ENCODE results near the gene MRNIP.

MRNIP gene, protein sequence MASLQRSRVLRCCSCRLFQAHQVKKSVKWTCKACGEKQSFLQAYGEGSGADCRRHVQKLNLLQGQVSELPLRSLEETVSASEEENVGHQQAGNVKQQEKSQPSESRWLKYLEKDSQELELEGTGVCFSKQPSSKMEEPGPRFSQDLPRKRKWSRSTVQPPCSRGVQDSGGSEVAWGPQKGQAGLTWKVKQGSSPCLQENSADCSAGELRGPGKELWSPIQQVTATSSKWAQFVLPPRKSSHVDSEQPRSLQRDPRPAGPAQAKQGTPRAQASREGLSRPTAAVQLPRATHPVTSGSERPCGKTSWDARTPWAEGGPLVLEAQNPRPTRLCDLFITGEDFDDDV

DNA sequence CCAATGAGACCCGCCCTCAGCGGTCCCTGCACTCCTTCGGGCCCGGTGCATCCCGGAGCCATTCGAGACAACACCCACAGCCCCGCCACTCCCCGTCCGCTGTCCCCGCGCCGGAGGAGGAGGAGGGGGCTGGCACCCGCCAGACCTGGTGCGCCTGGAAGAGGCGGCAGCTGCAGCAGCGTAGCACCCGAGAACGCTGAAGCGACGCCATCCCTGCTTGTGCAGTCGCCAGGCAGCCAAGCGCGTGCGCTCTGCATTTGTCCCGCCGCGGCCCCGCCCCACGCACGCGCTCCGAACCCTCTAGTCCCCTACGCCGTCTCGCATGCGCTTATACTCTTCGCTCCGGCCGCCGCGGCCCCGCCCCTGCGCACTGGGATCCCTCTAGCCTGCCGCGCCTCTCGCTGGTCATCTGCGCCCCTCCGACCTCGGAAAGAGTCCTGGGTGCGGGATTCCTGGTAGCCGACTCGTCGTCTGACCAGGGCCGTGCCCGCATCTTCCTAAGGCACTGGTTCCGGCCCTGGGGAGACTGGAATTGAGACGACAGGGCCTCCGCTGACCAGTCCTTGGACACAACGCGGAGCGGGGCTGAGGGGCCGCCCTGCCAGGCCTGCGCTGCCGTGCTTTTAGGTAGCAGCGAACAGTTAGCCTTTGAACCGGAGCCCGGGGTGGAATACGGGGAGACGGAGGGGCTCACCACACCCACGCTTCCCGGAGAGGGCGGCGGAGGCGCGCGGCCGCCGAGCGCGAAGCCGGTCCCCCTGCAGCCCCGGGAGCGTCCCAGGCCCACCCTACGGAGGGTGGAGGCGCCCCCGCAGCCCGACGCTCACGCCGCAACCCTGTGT is at the start of gene MRNIP:
Gene MRNIP (minus strand): TSS at position 232 of the 842 bp plus-strand sequence. CDS start 21 bp downstream, at position 211.
- peak; percentile 88 to 89 for DNase-seq

DNA sequence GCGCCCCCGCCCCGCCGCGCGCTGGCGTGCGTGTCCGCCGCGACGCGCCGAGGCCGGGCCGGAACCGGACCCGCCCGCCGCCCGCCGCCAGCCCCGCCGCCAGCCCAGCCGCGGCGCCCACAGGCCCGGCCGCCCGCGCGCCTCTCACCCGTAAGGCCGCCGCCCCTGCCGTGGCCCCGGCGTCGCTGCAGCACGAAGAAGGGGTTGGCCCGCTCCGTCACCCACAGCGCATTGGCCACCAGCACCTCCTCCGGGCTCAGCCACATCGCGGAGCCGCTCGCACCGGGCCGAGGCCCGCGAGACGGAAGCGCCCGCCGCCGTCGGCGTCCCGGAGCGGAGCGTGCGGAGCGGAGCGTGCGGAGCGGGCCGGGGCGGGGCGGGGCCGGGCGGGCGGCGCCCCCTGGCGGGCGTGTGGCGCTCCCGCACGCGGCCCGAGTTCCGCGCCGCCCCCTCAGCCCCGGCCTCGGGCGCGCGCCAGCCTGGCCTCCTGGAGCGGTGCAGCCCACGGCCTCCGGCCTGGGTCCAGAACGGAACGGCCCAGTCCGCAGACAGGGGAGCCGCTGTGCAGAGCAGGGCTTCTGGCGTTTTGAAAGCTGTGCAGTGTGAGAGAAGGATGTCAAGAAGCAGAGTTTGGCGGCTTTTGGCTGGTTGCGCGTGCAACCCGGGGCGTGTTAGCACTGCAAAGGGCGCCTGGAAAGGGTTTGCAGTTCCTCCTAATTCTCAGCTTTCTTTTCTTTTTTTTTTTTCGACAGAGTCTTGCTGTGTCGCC is 49.1 kb upstream of the MRNIP start, which contains the start of gene TBC1D9B:
Gene TBC1D9B (minus strand): TSS at position 342 of the 769 bp plus-strand sequence. CDS start 76 bp downstream, at position 266.
- peak; percentile 52 to 64 for DNase-seq

DNA sequence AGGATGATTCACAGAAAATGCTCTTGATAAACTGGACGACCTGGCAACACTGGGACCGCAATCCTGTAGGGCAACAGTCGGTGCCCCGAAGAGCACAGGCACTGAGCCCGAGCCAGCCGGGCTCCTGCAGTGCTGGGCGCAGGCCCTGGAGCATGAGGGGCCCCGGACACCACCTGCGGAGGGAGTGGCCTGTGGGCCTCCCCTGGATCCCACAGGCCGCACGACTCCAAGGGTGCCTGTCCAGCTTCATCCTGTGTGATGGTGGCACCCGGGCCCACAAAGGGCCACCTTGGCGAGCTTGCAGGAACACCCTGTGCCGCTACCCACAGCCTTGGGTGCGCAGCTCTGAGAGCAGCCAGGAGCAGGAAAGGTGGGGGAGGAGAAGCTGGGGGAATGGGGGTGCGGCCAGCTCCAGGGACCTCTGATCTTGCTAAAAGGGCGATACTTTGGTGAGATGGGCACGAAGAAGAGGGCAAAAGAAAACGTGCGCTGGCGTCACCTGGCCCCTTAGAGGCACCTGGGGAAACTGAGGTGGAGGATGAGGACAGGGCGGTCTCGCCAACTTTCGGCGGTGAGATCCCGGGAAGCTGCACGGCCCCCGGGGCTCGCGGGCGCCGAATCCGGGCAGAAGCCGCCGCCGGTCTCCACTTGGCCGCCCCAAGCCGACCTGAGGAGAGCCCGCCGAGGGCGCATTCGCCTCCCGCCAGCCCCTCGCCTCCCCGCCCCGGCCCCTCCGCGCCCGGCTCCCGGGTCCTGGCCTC is 48.4 kb upstream of the MRNIP start:
- DNase-seq, result peak; percentile 7 to 9

DNA sequence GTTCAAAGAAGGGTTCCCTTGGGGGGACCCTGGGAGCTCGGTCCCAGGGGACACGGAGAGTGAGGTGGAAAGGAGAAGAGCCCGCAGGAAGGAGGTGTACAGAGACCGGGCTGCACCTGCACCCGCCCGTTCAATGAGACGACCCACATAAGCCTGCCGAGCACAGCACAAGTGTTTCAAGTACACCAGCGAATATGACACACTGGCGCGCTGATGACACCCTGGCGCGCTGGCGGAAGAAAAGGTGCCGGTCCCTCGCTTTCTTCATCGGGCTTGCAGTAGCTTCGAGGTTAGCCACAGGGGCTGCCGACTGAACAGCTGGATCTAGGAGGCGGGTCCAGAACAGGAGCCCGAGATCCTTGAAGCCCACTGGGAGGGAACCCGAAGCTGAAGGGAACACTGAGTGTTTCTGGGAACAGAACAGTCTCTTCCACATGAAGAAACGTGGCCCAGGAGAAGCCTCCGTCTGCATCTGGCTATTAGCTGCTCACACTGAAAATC is 47.7 kb upstream of the MRNIP start:
- DNase-seq, result peak in 1 of 2 donors; percentile 4

DNA sequence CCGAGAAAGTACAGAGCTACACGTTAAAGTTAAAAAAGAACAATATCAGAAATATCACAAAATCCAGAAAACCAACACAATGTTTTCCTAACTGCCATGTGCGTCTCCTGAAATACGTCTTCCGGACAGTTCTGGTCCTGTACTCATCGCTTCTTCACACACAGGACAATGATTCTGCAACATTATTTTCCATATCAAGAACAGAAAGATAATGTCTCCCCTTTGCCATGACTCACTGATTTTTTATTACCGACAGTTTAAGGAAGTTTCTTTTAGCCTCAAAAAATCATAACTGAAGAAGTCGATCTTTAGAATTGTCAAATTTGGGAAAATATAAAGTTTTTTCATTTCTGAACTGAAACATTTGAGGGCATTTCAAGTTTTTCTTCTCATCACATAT is 46.5 kb upstream of the MRNIP start:
- no peak for DNase-seq

DNA sequence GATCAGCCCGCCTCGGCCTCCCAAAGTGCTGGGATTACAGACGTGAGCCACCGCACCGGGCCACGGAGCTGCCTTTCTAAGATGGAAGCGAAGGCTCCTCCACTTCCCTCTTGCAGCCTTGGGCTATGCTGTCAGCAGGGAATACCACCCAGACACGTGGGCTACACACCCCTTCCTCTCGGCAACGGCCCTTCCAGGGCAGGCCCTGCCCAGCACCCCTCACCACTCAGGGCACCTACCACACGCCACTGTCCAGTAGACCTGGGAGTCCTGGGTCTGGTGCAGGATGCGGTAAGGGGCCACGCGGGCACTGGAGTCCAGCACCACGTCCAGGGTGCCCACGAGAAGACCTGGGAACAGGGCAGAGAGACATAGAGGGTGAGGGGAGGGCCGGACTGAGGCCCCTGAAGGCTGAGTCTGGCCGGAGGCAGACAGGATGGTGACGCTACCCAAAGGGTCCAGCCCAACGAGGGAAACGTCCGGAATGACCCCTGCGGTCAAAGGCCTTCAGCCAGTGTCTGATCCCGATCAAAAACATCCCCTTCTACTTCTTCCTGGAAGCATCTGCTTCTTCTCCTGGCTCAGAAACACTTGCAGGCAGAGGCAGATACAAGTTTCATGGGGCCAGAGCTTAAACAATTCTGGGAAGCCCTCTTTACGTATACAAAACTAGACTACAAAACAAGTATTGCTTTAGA is 46.0 kb upstream of the MRNIP start:
- no peak for DNase-seq

DNA sequence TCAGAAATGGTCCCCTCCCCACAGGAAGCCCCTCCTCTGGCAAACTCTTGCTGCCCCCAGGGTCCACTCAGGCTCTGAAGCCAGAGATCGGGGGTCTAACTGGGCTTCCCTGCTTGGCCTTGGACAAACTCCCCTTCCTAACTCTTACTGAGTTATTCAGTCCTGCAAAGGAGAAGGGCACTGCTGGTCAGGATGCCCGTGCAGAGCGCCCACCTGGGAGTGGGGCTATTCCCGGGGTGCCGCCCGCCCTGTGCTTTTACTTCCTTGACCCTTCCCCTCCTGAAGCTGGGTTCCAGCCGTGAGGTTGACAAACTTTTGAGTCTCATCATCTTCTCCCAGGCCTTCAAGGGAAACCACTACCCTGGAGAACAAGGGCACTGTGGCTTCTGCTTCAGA is 44.1 kb upstream of the MRNIP start:
- DNase-seq, result no peak

DNA sequence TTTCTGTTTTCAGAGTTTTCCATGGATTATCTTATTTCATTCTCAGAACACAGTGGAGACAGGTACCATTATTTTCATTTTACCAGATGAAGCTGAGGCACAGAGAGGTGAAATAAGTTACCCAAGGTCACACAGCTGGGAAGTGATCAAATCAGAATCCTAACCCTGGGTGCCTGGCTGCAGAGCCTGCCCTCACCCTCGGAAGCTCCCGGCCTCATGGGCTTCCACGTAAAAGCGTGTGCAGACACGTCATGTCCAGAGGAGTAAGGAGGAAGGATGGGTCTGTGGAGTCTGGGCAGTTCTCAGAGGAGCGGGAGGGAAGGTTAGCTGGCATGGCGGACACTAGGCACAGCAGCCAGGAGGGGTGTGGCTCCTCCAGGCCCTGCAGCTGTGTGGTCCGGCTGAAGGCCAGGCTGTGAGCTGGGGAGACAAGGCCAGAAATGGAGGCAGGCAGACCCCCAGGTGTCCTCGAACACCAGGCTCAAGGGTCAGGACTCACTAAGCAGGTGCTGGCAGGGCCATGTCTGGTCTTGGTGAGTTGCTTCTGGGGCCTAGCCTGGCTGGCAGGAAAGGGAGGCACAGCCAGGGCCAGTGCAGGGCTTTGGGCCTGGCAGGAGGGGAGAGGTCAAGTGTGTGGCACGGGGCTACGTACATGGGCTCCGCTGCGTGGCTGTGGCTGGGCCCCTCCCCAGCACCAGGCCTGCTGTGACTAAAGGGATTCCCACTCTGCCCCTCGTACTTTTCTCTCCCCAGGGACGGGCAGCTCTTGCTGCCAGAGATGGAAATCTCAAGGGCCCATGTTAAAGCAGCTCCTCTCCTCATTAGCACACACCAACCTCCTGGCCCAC is 43.5 kb upstream of the MRNIP start:
- DNase-seq, result no peak

DNA sequence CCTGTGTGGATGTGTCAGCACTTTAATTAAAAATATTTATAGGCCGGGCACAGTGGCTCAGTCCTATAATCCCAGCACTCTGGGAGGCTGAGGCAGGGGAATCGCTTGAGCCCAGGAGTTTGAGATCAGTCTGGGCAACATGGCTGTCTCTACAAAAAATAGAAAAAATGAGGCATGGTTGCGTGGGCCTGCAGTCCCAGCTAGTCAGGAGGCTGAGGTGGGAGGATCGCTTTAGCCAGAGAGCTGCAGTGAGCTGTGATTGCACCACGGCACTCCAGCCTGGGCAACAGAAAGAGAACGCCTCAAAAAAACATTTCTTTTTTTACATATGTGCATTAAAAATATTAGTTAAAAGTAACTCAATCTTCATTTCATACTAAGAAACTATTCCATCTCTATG is 42.8 kb upstream of the MRNIP start:
- no peak for DNase-seq

DNA sequence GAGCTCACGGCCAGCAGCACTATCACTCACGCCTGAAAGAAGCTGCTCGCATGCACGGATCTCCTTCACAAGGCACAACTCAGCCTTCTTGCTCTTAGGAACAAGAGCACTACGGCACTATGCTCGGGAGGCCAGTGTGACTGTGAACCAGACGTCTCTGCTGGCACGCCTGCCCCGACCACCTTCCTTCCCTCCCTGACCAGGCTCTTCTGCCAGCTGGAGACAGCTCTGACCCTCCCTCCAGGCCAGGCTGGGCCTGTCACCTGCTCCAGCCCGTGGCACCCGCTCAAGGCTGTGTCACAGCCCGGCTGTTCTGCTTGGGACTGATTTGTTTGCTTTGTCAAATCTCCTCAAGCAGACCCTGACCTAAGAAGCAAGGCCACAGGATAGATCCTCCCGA is 42.1 kb upstream of the MRNIP start:
- no peak for DNase-seq

DNA sequence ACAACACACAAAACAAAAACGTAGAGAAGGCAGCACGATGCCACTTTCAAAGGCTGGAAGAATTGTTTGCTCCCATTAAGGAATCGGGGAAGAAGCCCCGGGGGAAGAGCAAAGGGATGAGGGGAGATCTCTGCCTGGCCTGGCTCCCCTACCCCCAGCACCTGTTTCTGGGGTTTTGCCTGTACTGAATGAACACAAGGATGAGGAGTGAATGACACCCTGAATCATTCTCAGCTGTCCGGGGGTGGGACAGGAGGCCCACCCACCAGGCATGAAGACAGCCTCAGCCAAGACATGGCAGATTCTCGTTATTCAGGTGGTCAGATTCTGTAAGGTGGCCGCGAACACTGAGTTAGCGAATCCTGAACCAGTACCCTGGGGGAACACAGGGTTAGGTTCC is 41.6 kb upstream of the MRNIP start:
- DNase-seq, result no peak

DNA sequence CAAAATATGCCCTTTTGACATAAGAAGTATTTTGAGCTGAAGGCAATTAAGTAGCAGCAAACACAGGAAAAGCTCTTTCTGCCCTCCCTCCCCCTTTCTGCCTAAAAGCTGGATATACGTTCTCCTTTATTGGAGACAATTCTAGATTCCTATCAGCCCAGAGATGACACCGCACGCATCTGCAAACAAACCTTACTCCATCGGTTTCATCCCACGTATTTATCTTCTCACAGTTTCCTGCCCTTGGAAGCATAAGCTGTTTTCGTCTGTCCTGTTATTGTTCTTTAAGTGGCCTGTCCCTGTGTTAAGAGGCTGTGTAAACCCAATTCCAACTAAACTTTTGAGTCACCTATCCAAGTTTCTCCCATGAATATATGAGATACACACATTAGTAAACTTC is 37.2 kb upstream of the MRNIP start:
- DNase-seq, result no peak

DNA sequence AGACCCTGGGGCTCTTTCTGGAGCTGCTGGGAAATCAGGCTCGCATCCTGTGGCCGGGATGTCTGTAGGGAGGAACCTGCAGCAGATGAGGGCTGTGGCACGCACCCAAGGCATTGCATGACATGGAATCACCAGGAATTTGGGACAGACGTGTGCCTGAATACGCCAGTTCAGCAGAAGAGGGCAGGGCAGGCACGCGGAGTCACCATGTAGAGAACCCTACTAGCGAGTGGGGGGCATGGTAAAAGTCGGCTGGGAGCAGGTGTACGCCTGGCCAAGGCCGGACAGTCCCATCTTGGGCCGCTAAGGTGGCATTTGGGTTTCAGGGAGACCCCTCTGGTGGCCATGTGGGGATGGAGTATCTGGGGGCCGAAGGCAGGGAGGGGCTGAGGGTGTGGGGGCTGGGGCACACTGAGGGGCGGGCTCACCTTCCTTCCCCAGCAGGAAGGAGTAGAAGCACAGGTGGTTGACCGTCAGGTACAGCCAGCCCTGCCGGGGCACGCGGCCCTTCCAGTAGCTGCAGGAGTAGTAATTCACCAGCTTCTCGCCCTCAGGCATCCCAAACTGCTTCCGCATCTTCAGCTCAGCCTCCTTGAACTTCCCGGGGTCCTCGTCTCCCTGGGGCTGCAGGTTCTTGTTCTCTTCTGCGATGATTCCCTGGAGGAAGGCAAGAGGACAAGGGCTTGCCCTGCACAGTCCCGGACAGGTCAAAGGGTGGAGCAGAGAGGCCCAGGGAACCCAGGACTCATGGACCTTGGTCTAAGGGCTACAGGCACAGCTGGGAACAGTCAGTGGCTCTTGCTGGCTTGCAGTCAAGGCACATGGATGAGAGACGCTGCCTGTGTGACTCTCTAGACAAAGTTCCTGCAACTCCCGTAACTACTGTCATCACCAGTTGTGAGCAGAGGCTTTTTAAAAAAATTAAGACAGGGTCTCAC is 35.6 kb upstream of the MRNIP start:
- DNase-seq, result no peak

DNA sequence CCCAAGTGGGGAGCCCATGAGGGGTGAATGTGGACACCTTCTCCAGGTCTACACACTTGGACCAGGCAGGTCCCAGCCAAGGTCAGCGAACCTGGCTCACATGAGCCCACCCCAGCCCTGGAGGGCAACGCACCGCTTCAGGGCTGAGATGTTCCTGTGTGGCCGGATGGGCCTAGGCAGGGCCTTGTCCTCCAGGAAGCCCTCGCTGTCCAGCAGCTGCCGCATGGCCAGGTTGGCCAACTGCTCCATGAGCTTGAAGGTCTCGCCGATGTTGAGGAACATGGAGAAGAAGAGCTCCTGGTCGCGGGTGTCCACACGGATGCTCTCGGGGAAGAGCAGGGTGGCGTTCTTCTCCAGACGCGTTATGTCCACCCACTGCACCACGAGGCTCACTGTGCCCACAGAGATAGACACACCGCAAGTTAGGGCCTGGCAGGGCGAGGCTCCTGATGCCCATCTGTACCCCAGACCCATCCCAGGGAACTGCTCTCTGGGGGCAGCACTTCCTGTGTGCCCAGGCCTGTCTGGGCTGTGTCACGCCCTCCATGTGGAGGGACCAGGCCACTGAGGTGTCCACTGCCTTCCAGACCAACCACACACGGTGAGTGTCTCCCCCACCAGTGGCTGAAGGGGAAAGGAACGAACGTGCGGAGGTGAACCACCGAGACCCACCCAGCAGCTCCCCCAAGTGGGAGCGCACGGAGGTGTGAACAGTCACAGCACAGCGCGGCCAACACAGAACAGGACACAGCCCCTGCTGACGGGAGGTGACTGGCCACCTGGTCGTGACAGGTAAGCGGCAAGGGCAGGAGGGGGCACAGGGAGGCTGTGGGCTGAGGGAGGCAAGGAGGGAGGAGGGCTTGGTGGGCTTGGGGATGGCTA is 34.7 kb upstream of the MRNIP start:
- DNase-seq, result no peak

DNA sequence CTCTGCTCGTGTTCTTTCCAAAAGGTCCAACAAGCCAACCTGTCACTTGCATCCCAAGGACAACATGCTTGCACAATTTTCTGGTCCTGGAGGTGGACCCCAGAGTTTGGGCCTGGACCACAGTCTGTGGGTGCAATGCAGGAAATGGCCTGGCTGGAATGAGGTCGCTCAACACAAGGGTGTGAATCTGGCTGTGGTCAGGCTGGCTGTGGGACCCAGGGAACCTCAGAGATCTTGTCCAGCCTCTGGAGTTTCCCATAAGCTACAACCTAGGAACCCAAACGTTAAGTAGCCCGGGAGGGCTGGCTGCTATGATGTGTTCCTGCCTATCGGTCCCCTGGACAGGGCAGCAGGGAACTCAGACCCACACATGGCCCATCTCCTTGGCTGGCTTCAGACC is 33.6 kb upstream of the MRNIP start:
- DNase-seq, result no peak

DNA sequence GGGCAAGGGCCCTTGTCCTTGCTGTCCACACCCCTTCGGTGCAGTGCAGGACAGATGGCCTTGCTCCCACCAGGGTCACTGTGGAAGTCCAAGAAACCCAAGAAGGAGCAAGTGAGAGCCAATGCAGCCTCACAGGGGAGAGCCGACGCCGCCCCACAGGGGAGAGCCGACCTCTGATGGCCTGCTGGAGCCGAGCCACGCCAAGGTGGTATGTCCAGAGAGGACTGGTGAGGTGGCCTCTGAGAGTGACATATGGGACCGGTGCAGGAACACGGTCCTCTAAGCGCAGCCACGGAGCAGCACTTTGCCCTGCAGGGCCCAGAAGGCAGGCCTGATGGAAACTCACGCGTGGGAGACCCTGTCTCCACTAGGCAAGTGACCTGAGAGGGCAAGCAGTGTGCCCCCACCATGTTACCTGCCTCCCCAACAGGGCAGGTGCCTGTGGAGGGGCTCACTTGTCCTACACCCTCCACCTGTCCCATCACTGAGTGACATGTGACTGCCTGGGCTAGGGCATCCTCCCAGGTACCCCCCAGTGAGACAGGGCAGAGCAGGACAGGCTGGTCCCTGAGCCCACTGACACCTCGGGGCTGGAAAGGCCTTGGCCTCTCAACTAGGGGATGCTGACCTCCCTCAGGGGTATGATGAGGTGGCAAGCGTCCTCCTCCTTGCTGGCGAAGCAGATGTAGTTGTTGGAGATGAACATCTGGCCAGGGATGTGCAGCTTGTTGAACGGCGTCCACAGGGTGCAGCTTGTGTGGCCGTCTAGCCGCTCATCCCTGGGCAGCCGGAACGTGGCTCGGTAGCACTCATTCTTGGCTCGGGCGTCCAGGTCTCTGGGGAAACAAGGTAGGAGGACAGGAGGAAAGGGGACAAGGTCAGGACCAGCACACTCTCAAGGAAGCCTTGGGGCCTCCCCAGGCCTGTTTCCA is 32.4 kb upstream of the MRNIP start:
- no peak for DNase-seq

DNA sequence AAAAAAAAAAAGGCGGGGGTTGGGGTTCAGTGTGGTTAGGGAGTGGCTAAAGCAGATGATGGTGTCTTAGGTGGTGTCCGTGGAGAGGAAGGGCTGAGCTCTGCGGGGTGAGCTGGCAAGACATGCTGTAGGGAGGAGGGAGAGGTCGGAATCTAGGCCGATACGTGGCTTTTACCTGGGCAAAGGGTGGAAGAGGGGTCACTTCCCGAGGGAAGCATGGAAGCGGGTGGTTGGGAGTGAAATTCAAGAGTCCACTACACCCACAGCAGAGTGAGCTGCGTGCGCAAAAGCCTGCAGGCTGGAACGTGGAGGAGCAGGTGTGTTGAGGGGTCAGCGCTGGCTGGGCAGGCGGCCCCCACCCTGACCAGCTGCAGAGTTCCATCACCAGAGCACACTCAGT is 31.3 kb upstream of the MRNIP start:
- no peak for DNase-seq
